Neural progenitor cell (in vitro differentiated cells): Measurements from ENCODE around the gene TBC1D4. TPM values are rescaled to one million over a fixed set of nuclear protein-coding genes. Genes with fewer than 3 reads are reported as not detected.

Experiments used
- DNase-seq: peaks from one replicate; pipeline ENCODE4 v3.0.0-alpha.2; 2016; ENCODE audit warnings: low spot score
- H2AFZ ChIP-seq: fragments of 200-600 bp; sonication (generic); replicated peaks from 2 replicates; pipeline ENCODE4 v1.6.1; 2016; ENCODE audit warnings: antibody characterized with exemption
- H3F3A ChIP-seq: fragments of 200-600 bp; sonication (generic); 2 replicates; pipeline ENCODE4 v1.6.1; 2016; ENCODE audit warnings: antibody characterized with exemption, low read depth
- H3K27ac ChIP-seq: fragments of 200-600 bp; sonication (generic); 2 replicates; pipeline ENCODE4 v1.5.1; 2016; ENCODE audit warnings: mild to moderate bottlenecking
- H3K27me3 ChIP-seq: fragments of 200-600 bp; sonication (generic); 2 replicates; pipeline ENCODE4 v1.6.1; 2016; ENCODE audit warnings: mild to moderate bottlenecking, moderate library complexity
- H3K36me3 ChIP-seq: fragments of 200-600 bp; sonication (generic); 2 replicates; pipeline ENCODE4 v1.5.1; 2016
- H3K4me1 ChIP-seq: fragments of 200-600 bp; sonication (generic); 2 replicates; pipeline ENCODE4 v1.6.1; 2016; ENCODE audit warnings: mixed run types
- H3K4me2 ChIP-seq: fragments of 200-600 bp; sonication (generic); 2 replicates; pipeline ENCODE4 v1.6.1; 2016
- H3K4me3 ChIP-seq: fragments of 200-600 bp; sonication (generic); 2 replicates; pipeline ENCODE4 v1.5.1; 2016
- H3K79me2 ChIP-seq: fragments of 200-600 bp; sonication (generic); 2 replicates; pipeline ENCODE4 v1.6.1; 2016; ENCODE audit warnings: low read depth
- H3K9ac ChIP-seq: fragments of 200-600 bp; sonication (generic); 2 replicates; pipeline ENCODE4 v1.6.1; 2016
- H3K9me3 ChIP-seq: fragments of 200-600 bp; sonication (generic); 2 replicates; pipeline ENCODE4 v1.5.1; 2016; ENCODE audit warnings: low read depth
- H4K20me1 ChIP-seq: fragments of 200-600 bp; sonication (generic); 2 replicates; pipeline ENCODE4 v1.6.1; 2016; ENCODE audit warnings: low read depth
- H3K27ac Mint-ChIP-seq: 3 replicates; pipeline ENCODE4 v1.8.0; 2021; ENCODE audit warnings: mixed read lengths
- H3K27me3 Mint-ChIP-seq: 2 replicates; pipeline ENCODE4 v1.8.0; 2022; ENCODE audit warnings: low read depth, mild to moderate bottlenecking, inconsistent platforms, moderate library complexity, mixed read lengths; ENCODE audit not compliant: insufficient read depth
- H3K36me3 Mint-ChIP-seq: 3 replicates; pipeline ENCODE4 v1.8.0; 2021; ENCODE audit warnings: mixed read lengths
- H3K4me1 Mint-ChIP-seq: 3 replicates; pipeline ENCODE4 v1.8.0; 2021; ENCODE audit warnings: mixed read lengths
- H3K4me3 Mint-ChIP-seq: 3 replicates; pipeline ENCODE4 v1.8.0; 2021; ENCODE audit warnings: mild to moderate bottlenecking, moderate library complexity, mixed read lengths
- H3K9me3 Mint-ChIP-seq: 3 replicates; pipeline ENCODE4 v1.8.0; 2020; ENCODE audit warnings: mixed read lengths
- EZH2 ChIP-seq: fragments of 200-600 bp; sonication (generic); IDR thresholded peaks from 2 replicates; pipeline ENCODE4 v1.6.1; 2017; ENCODE audit warnings: antibody characterized with exemption, mild to moderate bottlenecking, moderate library complexity
- EZH2phosphoT487 ChIP-seq: fragments of 200-600 bp; sonication (generic); IDR thresholded peaks from 2 replicates; pipeline ENCODE4 v1.6.1; 2017; ENCODE audit warnings: antibody characterized with exemption
- total RNA-seq: library from RNA; depleted of rRNA; stranded (reverse); fragments of >200 nt; gene quantifications from 2 replicates; pipeline ENCODE4 v1.2.3, GENCODE V29; 2015; ENCODE audit warnings: low replicate concordance
- TF ChIP-seq, protein P1 (sequence below): fragments of 200-600 bp; sonication (generic); IDR thresholded peaks from 2 replicates; pipeline ENCODE4 v1.5.1; 2017; ENCODE audit warnings: antibody characterized with exemption, mild to moderate bottlenecking

The TBC1D4 gene
- total RNA-seq, 1 donor from 2014 or later: 14.3 TPM

DNA sequence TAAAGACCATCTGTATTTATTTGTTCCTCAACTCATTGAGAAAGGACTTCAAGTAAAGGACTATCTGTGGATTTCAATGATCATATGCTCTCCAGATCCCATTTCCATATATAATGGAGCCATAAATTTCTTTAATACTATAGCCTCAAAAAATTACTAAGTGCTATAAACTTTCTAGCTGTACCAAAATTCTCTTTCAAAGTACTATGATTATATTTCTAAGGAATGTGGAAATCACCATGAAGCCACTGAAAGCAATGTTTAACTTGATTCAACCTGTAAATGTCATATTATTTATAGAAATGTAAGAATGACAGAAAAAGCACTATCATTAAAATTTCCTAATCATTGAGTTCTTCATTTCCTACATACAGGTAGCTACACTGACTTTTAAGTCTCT, 20.7 kb downstream of the TBC1D4 start:
- Histone ChIP-seq H3K4me3 (no peak overlapping the region), H3K36me3 (no peaks in the 10 kb centered on the region), H2AFZ (no peak overlapping the region), H3K4me1 (no peaks in the 10 kb centered on the region), H3K79me2 (no peaks in the 10 kb centered on the region), H4K20me1 (no peaks in the 10 kb centered on the region), H3K27ac (no peak overlapping the region), H3K27me3 (no peaks in the 10 kb centered on the region), H3K4me2 (no peak overlapping the region), H3F3A (no peaks in the 10 kb centered on the region), H3K9ac (no peak overlapping the region), H3K9me3 (no peaks in the 10 kb centered on the region)
- Mint-ChIP-seq H3K4me3 (no peak overlapping the region), H3K36me3 (peaks cover 12% of the 10 kb centered on the region), H3K9me3 (peaks cover 5% of the 10 kb centered on the region), H3K4me1 (peaks cover 2% of the 10 kb centered on the region), H3K27ac (no peak overlapping the region), H3K27me3 (peaks cover 2% of the 10 kb centered on the region)
- TF ChIP-seq, protein P1, sequence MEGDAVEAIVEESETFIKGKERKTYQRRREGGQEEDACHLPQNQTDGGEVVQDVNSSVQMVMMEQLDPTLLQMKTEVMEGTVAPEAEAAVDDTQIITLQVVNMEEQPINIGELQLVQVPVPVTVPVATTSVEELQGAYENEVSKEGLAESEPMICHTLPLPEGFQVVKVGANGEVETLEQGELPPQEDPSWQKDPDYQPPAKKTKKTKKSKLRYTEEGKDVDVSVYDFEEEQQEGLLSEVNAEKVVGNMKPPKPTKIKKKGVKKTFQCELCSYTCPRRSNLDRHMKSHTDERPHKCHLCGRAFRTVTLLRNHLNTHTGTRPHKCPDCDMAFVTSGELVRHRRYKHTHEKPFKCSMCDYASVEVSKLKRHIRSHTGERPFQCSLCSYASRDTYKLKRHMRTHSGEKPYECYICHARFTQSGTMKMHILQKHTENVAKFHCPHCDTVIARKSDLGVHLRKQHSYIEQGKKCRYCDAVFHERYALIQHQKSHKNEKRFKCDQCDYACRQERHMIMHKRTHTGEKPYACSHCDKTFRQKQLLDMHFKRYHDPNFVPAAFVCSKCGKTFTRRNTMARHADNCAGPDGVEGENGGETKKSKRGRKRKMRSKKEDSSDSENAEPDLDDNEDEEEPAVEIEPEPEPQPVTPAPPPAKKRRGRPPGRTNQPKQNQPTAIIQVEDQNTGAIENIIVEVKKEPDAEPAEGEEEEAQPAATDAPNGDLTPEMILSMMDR: no peak
- TF ChIP-seq EZH2 (no peak), EZH2phosphoT487 (no peak)
- DNase-seq: no peak

DNA sequence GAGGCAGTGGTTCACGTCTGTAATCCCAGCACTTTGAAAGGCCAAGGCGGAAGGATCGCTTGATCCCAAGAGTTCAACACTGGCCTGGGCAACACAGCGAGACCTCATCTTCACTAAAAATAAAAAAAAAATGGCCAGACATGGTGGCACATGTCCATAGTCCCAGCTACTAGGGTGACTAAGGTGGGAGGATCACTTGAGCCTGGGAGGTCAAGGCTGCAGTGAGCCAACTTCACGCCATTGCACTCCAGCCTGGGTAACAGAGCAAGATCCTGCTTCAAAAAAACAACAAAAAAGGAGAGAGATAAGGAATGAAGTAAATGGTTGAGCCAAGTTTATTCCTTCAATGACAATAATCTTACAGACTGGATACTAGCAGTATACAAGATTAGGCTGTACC, 21.3 kb downstream of the TBC1D4 start:
- H3K9me3 Mint-ChIP-seq: peaks cover 1% of the 10 kb centered on the region
- H3K27ac Mint-ChIP-seq: no peak overlapping the region

DNA sequence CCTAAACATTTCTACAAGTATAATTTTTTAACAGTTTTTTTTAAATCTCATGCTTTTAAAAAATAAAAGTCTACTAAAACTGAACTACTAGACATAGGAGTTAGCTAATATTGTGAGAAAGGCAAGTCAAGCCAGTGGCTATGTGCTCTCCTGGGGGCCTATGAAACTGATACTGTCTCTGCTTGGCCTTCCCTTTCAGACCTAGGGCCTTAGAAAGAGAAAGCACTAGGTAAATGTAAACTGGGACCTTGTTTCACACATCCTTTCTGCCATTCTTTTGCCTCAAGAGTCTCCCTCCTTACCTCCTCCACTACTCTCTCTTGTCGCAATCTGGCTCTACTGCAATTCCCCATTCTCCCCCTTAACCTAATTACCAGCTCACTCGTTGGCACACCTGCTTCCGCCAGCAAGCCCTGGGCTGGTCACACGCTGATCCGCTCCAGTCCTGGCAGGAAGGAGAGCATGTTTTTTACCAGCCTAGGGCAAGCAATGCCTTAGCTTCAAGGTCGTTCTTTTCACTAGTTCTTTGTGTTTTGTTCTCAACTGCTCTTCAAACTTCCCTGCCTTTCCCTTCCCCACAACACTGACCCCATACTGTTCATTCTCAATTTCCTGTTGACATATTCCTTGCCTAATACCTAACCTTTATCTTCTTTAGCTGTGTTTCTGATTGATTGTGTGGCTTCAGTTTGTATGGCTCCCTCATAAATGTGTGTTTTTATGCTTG, 23.1 kb downstream of the TBC1D4 start:
- no peaks in the 10 kb centered on the region for H3K9me3 ChIP-seq
- no peaks in the 10 kb centered on the region for H3F3A ChIP-seq
- no peaks in the 10 kb centered on the region for H3K4me1 ChIP-seq
- no peak overlapping the region for H2AFZ ChIP-seq
- no peak overlapping the region for H3K9ac ChIP-seq
- H3K79me2 ChIP-seq: no peaks in the 10 kb centered on the region
- peak; percentile 4 for DNase-seq
- H3K27me3 Mint-ChIP-seq: peaks cover 2% of the 10 kb centered on the region
- H3K27ac Mint-ChIP-seq: no peak overlapping the region
- no peaks in the 10 kb centered on the region for H3K9me3 Mint-ChIP-seq
- TF ChIP-seq, protein P1: no peak
- no peak for TF ChIP-seq EZH2phosphoT487
- H3K27ac ChIP-seq: no peak overlapping the region
- H4K20me1 ChIP-seq: no peaks in the 10 kb centered on the region
- H3K4me3 Mint-ChIP-seq: no peak overlapping the region
- H3K36me3 ChIP-seq: no peaks in the 10 kb centered on the region
- H3K4me2 ChIP-seq: no peak overlapping the region
- no peaks in the 10 kb centered on the region for H3K27me3 ChIP-seq
- H3K4me1 Mint-ChIP-seq: peaks cover 2% of the 10 kb centered on the region
- H3K4me3 ChIP-seq: no peak overlapping the region
- H3K36me3 Mint-ChIP-seq: peaks cover 3% of the 10 kb centered on the region

More for the DNA sequence above, 21.3 kb downstream of the TBC1D4 start:
- H3K36me3 ChIP-seq: no peaks in the 10 kb centered on the region
- H3K4me1 Mint-ChIP-seq: peaks cover 2% of the 10 kb centered on the region
- no peaks in the 10 kb centered on the region for H3K9me3 ChIP-seq
- no peak overlapping the region for H3K27ac ChIP-seq
- H2AFZ ChIP-seq: no peak overlapping the region
- TF ChIP-seq, protein P1: no peak
- no peak for TF ChIP-seq EZH2
- TF ChIP-seq EZH2phosphoT487: no peak
- H3F3A ChIP-seq: no peaks in the 10 kb centered on the region
- H4K20me1 ChIP-seq: no peaks in the 10 kb centered on the region
- no peaks in the 10 kb centered on the region for H3K79me2 ChIP-seq
- H3K36me3 Mint-ChIP-seq: peaks cover 8% of the 10 kb centered on the region
- no peak overlapping the region for H3K9ac ChIP-seq
- H3K4me3 ChIP-seq: no peak overlapping the region
- H3K4me2 ChIP-seq: no peak overlapping the region
- H3K4me3 Mint-ChIP-seq: no peak overlapping the region
- no peaks in the 10 kb centered on the region for H3K27me3 ChIP-seq
- peaks cover 2% of the 10 kb centered on the region for H3K27me3 Mint-ChIP-seq
- no peak for DNase-seq
- H3K4me1 ChIP-seq: no peaks in the 10 kb centered on the region
